Activated T-cell treated with anti-CD3 and anti-CD28 coated beads, Interleukin-2, amount 50 U/mL, for 72 hours (primary cell): ENCODE data around the gene IMP3. TPM values are rescaled to one million over a fixed set of nuclear protein-coding genes. Genes with fewer than 3 reads are reported as not detected.

Experiments
- ATAC-seq, 2 donors: fragments of 150-1000 bp; cut with Tn5 transposase; replicated peaks in 1 of 2; 2 replicates each; pipeline ENCODE4 v1.10.0; 2021; ENCODE audit warnings: moderate library complexity in 2 of 2, mild to moderate bottlenecking in 1 of 2
- DNase-seq, 2 donors: peaks; one replicate each; pipeline ENCODE4 v3.0.0; 2021 to 2022; ENCODE audit warnings: mixed read lengths in 1 of 2
- H3K27ac Mint-ChIP-seq: one replicate; pipeline ENCODE4 v1.8.0; 2022; ENCODE audit warnings: mild to moderate bottlenecking, moderate library complexity, mixed read lengths
- H3K27me3 Mint-ChIP-seq: one replicate; pipeline ENCODE4 v1.8.0; 2022; ENCODE audit warnings: low read depth, mixed read lengths
- H3K36me3 Mint-ChIP-seq, 2 donors: one replicate each; pipeline ENCODE4 v1.8.0; 2022; ENCODE audit warnings: mixed read lengths in 2 of 2, mild to moderate bottlenecking in 1 of 2; ENCODE audit not compliant: insufficient read depth in 2 of 2
- H3K4me1 Mint-ChIP-seq: one replicate; pipeline ENCODE4 v1.8.0; 2022; ENCODE audit warnings: low read depth, mixed read lengths
- H3K4me3 Mint-ChIP-seq, 2 donors: one replicate each; pipeline ENCODE4 v1.8.0; 2022; ENCODE audit warnings: mild to moderate bottlenecking in 2 of 2, mixed read lengths in 2 of 2, moderate library complexity in 2 of 2
- H3K9me3 Mint-ChIP-seq, 2 donors: one replicate each; pipeline ENCODE4 v1.8.0; 2022; ENCODE audit warnings: mixed read lengths in 2 of 2
- total RNA-seq, 2 donors: library from RNA; stranded (reverse); gene quantifications; one replicate each; pipeline ENCODE4 v1.2.3, GENCODE V29; 2022

Gene IMP3
- total RNA-seq, 2 donors from 2014 or later, result 57.5 to 61.0 TPM

DNA sequence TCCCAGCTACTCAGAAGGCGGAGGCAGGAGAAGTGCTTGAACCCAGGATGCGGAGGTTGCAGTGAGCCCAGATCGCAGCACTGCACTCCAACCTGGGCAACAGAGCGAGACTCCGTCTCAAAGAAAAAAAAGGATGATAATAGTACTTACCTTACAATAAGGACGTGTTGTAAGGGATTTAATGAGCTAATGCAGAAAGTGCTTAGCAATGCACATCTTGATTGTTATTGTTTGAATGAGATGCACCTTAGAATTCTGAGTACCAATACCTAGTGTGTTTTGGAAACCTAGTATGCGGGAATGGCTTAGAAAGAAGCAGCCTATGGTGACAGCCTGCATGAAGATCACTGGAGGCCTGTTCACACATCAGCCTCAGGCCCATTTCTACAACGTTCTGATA is 34.0 kb downstream of the IMP3 start:
- DNase-seq, result no peak
- H3K4me3 Mint-ChIP-seq, result peak overlapping the region; percentile 6 to 60
- H3K27me3 Mint-ChIP-seq, result no peaks in the 10 kb centered on the region
- H3K27ac Mint-ChIP-seq, result peak overlapping the region; percentile 96
- H3K4me1 Mint-ChIP-seq, result peaks cover 33% of the 10 kb centered on the region
- no peaks in the 10 kb centered on the region for H3K9me3 Mint-ChIP-seq
- H3K36me3 Mint-ChIP-seq, result peaks cover 4 to 38% of the 10 kb centered on the region in 2 donors
- ATAC-seq, result no peak

DNA sequence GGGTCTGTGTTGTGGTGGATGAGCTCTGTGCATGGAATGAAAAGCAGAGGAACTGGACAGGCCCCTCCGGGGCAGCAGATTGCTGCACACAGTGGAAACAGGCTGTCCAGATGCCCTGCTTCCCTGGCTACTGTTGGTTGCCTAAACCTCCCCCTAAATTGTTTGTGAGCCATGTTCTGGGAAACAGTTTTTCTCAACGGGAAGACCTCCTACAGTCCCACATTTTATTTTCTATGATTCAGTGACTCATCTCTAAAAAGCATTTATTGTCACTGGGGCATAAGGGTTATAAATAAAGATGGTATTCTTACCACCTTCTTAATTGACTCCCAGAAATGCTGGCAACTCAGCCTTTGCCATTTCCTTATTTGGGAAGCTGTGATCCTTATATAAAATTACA is 40.6 kb downstream of the IMP3 start:
- DNase-seq (no peak), ATAC-seq (no peak)
- H3K27ac Mint-ChIP-seq, result no peak overlapping the region
- no peaks in the 10 kb centered on the region for H3K27me3 Mint-ChIP-seq
- no peaks in the 10 kb centered on the region for H3K9me3 Mint-ChIP-seq
- H3K4me3 Mint-ChIP-seq, result no peak overlapping the region
- H3K36me3 Mint-ChIP-seq, result peaks cover 3 to 18% of the 10 kb centered on the region in 2 donors
- peaks cover 12% of the 10 kb centered on the region for H3K4me1 Mint-ChIP-seq

DNA sequence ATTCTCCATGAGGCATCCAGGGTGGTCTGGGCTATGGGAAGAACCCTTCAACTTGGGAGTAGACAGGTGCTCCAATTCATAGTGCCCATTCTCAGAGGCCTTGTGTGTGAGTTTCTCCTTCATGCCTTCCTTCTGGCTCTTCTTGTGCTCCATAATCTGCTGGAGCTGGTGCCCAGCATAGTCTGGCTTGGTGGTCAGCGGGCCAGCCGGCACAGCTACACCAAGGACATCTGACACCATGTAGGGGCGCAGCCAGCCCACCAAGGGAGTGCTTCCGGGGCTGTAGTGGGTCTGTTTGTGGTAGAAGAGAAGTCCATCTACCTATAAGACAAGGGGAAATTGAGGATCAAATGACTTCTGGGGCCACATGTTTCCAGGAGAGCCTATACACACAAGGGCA is 41.7 kb downstream of the IMP3 start:
- Mint-ChIP-seq H3K27ac (peak overlapping the region; percentile 93), H3K4me3 (peak overlapping the region in 1 of 2 donors; percentile 9), H3K4me1 (peaks cover 12% of the 10 kb centered on the region), H3K36me3 (peaks cover 3 to 14% of the 10 kb centered on the region in 2 donors), H3K27me3 (no peaks in the 10 kb centered on the region), H3K9me3 (no peaks in the 10 kb centered on the region)
- ATAC-seq (no peak), DNase-seq (no peak)

GRCh38 chr15:75597667-75598341 is 42.2 kb downstream of the IMP3 start:
- peak; percentile 53 to 82 for ATAC-seq
- peaks cover 12% of the 10 kb centered on the region for H3K4me1 Mint-ChIP-seq
- H3K4me3 Mint-ChIP-seq, result peak overlapping the region; percentile 15 to 75
- no peaks in the 10 kb centered on the region for H3K9me3 Mint-ChIP-seq
- H3K36me3 Mint-ChIP-seq, result peaks cover 3 to 12% of the 10 kb centered on the region in 2 donors
- DNase-seq, result peak; percentile 21 to 41
- H3K27ac Mint-ChIP-seq, result peak overlapping the region; percentile 93
- H3K27me3 Mint-ChIP-seq, result no peaks in the 10 kb centered on the region

DNA sequence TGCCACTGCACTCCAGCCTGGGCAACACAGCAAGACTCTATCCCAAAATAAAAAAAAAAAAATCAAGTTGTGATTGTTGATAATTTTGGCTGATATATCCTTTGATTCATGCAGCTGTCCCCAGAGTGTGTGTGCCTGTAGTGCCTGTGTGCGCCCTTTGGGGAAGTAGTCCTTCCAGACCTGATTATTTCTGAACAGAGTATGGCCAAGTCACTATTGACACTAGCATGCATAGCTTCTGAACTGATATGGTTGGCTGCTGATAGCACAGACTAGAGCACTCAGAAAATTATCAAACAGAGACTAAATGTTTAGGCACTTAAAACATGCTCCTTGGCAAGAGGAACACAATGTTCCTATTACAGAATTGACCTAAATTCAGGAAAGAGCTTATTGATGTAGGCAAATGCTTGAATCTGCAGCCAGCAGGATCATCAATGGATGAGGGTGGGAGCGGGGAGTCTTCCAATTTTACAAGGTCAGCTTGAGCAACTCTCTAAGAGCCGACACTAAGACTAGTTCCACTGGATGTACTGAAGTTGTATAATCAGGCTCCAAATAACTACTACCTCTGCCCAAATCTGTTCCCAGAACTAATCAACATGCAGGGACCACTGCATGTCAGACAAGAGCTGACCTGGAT is 43.2 kb downstream of the IMP3 start:
- DNase-seq, result no peak
- Mint-ChIP-seq H3K27ac (no peak overlapping the region), H3K9me3 (no peaks in the 10 kb centered on the region), H3K36me3 (peaks cover 3 to 12% of the 10 kb centered on the region in 2 donors), H3K4me1 (peaks cover 12% of the 10 kb centered on the region), H3K4me3 (no peak overlapping the region), H3K27me3 (no peaks in the 10 kb centered on the region)
- no peak for ATAC-seq

DNA sequence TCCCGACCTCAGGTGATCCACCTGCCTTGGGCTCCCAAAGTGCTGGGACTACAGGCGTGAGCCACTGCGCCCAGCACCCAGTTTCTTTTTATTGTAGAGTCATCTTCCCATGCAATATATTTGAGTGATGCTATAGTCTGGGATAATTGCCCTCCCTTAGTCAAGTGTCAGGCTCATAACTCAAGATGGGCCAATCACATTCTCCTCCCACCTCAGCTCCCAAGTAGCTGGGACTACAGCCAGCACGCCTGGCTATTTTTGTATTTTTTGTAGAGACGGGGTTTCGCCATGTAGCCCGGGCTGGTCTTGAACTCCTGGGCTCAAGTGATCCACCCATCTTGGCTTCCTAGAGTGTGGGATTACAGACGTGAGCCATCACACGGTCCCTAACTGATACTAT is 45.7 kb downstream of the IMP3 start:
- H3K36me3 Mint-ChIP-seq, result peaks cover 4 to 10% of the 10 kb centered on the region in 2 donors
- ATAC-seq (no peak), DNase-seq (no peak)
- H3K4me1 Mint-ChIP-seq, result peaks cover 27% of the 10 kb centered on the region
- H3K9me3 Mint-ChIP-seq, result no peaks in the 10 kb centered on the region
- H3K4me3 Mint-ChIP-seq, result no peak overlapping the region
- H3K27me3 Mint-ChIP-seq, result no peaks in the 10 kb centered on the region
- no peak overlapping the region for H3K27ac Mint-ChIP-seq

GRCh38 chr15:75591655-75592364 is 48.2 kb downstream of the IMP3 start:
- Mint-ChIP-seq H3K9me3 (no peaks in the 10 kb centered on the region), H3K4me3 (no peak overlapping the region), H3K4me1 (peaks cover 16% of the 10 kb centered on the region), H3K27ac (no peak overlapping the region), H3K36me3 (peaks cover 4 to 10% of the 10 kb centered on the region in 2 donors), H3K27me3 (no peaks in the 10 kb centered on the region)
- DNase-seq (no peak), ATAC-seq (no peak)

DNA sequence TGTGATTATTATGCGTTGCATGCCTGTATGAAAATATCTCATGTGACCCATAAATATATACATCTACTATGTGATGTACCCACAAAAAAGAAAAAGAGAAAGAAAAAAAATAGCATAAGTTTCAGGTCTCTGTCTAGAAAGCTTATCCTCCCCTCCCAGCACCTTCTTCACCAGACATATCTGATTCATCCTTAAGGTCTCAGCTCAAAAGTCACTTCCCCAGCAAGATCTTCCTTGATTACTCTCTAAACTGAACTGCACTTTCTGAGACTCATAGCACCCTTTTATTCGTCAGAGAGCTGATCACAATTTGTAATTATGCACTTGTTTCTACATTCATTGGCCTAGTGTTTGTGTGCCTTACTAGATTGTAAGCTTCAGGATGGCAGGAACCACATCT is 49.8 kb downstream of the IMP3 start:
- Mint-ChIP-seq H3K4me1 (peaks cover 16% of the 10 kb centered on the region), H3K27ac (peak overlapping the region; percentile 0), H3K4me3 (no peak overlapping the region), H3K27me3 (no peaks in the 10 kb centered on the region), H3K9me3 (no peaks in the 10 kb centered on the region), H3K36me3 (peaks cover 2 to 10% of the 10 kb centered on the region in 2 donors)
- ATAC-seq, result peak in 1 of 2 donors; percentile 68
- DNase-seq, result no peak

Other genes starting within 250 kb of the IMP3 start
- 10 to 100 TPM; 93.1 to 96.4 TPM for gene SIN3A, start 188.5 kb downstream of the IMP3 start, total RNA-seq
- 10 to 100 TPM; 20.3 to 26.1 TPM for gene PTPN9, start 60.9 kb downstream of the IMP3 start, total RNA-seq
- gene SNUPN, start 14.5 kb downstream of the IMP3 start, total RNA-seq, result 10 to 100 TPM; 22.4 to 26.2 TPM
- 1 to 10 TPM; 1.5 to 3.1 TPM for gene SNX33, start 7.7 kb upstream of the IMP3 start, total RNA-seq
- not detected for gene CSPG4, start 72.6 kb upstream of the IMP3 start, total RNA-seq
- gene UBE2Q2, start 203.2 kb upstream of the IMP3 start, total RNA-seq, result 10 to 100 TPM; 16.1 to 20.7 TPM